Prostate gland (tissue), 2 donors: ENCODE measurements around the gene SPON1. TPM values are rescaled to one million over a fixed set of nuclear protein-coding genes. Genes with fewer than 3 reads are reported as not detected.

Experiments used
- DNase-seq: peaks from one replicate; pipeline ENCODE4 v3.0.0-alpha.2; 2019; ENCODE audit warnings: low spot score
- H3K27ac ChIP-seq, 2 donors: fragments of 200-600 bp; sonication (generic); 2 replicates each; pipeline ENCODE4 v1.5.1; 2017 to 2019
- H3K27me3 ChIP-seq: fragments of 200-600 bp; sonication (generic); replicated peaks from 2 replicates; pipeline ENCODE4 v1.5.1; 2019; ENCODE audit not compliant: insufficient read depth
- H3K36me3 ChIP-seq, 2 donors: fragments of 200-600 bp; sonication (generic); 1 replicate in 1 of 2; 2 replicates in 1 of 2; pipeline versions ENCODE4 v1.5.1 to v1.8.1; 2017 to 2019
- H3K4me1 ChIP-seq: fragments of 200-600 bp; sonication (generic); replicated peaks from 2 replicates; pipeline ENCODE4 v1.5.1; 2019
- H3K4me3 ChIP-seq, 2 donors: fragments of 200-600 bp; sonication (generic); 2 replicates each; pipeline ENCODE4 v1.5.1; 2017 to 2019
- H3K9me3 ChIP-seq: fragments of 200-600 bp; sonication (generic); 2 replicates; pipeline ENCODE4 v1.5.1; 2017
- CTCF ChIP-seq, 4 experiments: fragments of 200-600 bp in 2 of 4; fragments of 450-650 bp in 2 of 4; sonication (generic) in 2 of 4; IDR thresholded peaks; 1 replicate in 3 of 4; 2 replicates in 1 of 4; pipeline ENCODE4 v1.5.1; 2016 to 2019; ENCODE audit warnings: antibody characterized with exemption in 4 of 4, mild to moderate bottlenecking in 2 of 4, moderate library complexity in 2 of 4
- POLR2A ChIP-seq: fragments of 450-650 bp; IDR thresholded peaks from one replicate; pipeline ENCODE4 v1.6.1; 2016; ENCODE audit warnings: antibody characterized with exemption, mild to moderate bottlenecking
- POLR2AphosphoS5 ChIP-seq: sonication (generic); formaldehyde crosslinking; IDR thresholded peaks from one replicate; pipeline ENCODE4 v1.6.1; 2017; ENCODE audit warnings: antibody characterized with exemption
- WGBS: methylation state at CpG from one replicate; pipeline ENCODE4 v1.1.5; 2018; 5-methylcytosine and 5-hydroxymethylcytosine counted together
- intact Hi-C: fragments of 100-400 bp; cut with DNase I; formaldehyde crosslinking; loops from one replicate; pipeline ENCODE4 v1.14.2; 2022
- total RNA-seq, 2 donors: library from RNA; depleted of rRNA; stranded (reverse); fragments of >200 nt; gene quantifications; one replicate each; pipeline ENCODE4 v1.1.0, GENCODE V29; 2016

SPON1 gene
- total RNA-seq, 2 donors from 2014 or later, result 13.7 to 28.2 TPM

- DNase-seq, result no peak
- Histone ChIP-seq H3K27ac (no peak overlapping the region), H3K27me3 (no peaks in the 10 kb centered on the region), H3K9me3 (no peaks in the 10 kb centered on the region), H3K36me3 (no peaks in the 10 kb centered on the region), H3K4me3 (no peak overlapping the region), H3K4me1 (no peaks in the 10 kb centered on the region)
- TF ChIP-seq CTCF (IDR thresholded peaks at IDR 0.05), result no peak
- no peak for TF ChIP-seq POLR2A
- TF ChIP-seq POLR2AphosphoS5, result no peak
- intact Hi-C loops, result no loop called here
- WGBS, result 88% methylated on average over 6 of the region's 6 CpGs
These were observed 267.9 kb downstream of the SPON1 start for GRCh38 chr11:14230407-14230806.

- no peak for DNase-seq
- WGBS, result 72% methylated on average over 6 of the region's 6 CpGs
- intact Hi-C loops, result no loop called here
- no peak overlapping the region for H3K27ac ChIP-seq
- no peak overlapping the region for H3K4me3 ChIP-seq
- TF ChIP-seq CTCF (IDR thresholded peaks at IDR 0.05) (no peak), POLR2AphosphoS5 (no peak), POLR2A (no peak)
- H3K27me3 ChIP-seq, result no peaks in the 10 kb centered on the region
- no peaks in the 10 kb centered on the region for H3K9me3 ChIP-seq
- no peaks in the 10 kb centered on the region for H3K36me3 ChIP-seq
- H3K4me1 ChIP-seq, result no peaks in the 10 kb centered on the region
These were observed 270.1 kb downstream of the SPON1 start for GRCh38 chr11:14232652-14233051.

GRCh38 chr11:14234446-14234845 lies 271.9 kb downstream of the SPON1 start:
- no peak overlapping the region for H3K4me3 ChIP-seq
- intact Hi-C loops, result no loop called here
- no peak for DNase-seq
- no peaks in the 10 kb centered on the region for H3K9me3 ChIP-seq
- no peaks in the 10 kb centered on the region for H3K27me3 ChIP-seq
- WGBS, result 79% methylated on average over 6 of the region's 6 CpGs
- H3K27ac ChIP-seq, result no peak overlapping the region
- H3K36me3 ChIP-seq, result no peaks in the 10 kb centered on the region
- no peaks in the 10 kb centered on the region for H3K4me1 ChIP-seq
- TF ChIP-seq POLR2AphosphoS5 (no peak), POLR2A (no peak)

- Histone ChIP-seq H3K4me1 (no peaks in the 10 kb centered on the region), H3K27me3 (no peaks in the 10 kb centered on the region), H3K9me3 (no peaks in the 10 kb centered on the region), H3K4me3 (no peak overlapping the region), H3K27ac (no peak overlapping the region), H3K36me3 (no peaks in the 10 kb centered on the region)
- DNase-seq, result no peak
- intact Hi-C loops, result no loop called here
- TF ChIP-seq POLR2A (no peak), POLR2AphosphoS5 (no peak), CTCF (IDR thresholded peaks at IDR 0.05) (no peak)
- 78% methylated on average over 1 of the region's 1 CpG for WGBS
These were observed 273.2 kb downstream of the SPON1 start for GRCh38 chr11:14235701-14236100.

GRCh38 chr11:14237444-14237961 lies 275.0 kb downstream of the SPON1 start:
- H3K9me3 ChIP-seq, result no peaks in the 10 kb centered on the region
- no peak overlapping the region for H3K4me3 ChIP-seq
- no peak overlapping the region for H3K27ac ChIP-seq
- no peak for DNase-seq
- intact Hi-C loops, result no loop called here
- H3K27me3 ChIP-seq, result no peaks in the 10 kb centered on the region
- no peaks in the 10 kb centered on the region for H3K4me1 ChIP-seq
- TF ChIP-seq POLR2AphosphoS5, result no peak
- TF ChIP-seq CTCF (IDR thresholded peaks at IDR 0.05), result no peak
- TF ChIP-seq POLR2A, result no peak
- WGBS, result 81% methylated on average over 9 of the region's 9 CpGs
- H3K36me3 ChIP-seq, result no peaks in the 10 kb centered on the region
